Chondrocyte (in vitro differentiated cells): ENCODE results near the gene BARHL1. TPM values are rescaled to one million over a fixed set of nuclear protein-coding genes. Genes with fewer than 3 reads are reported as not detected.
A peak's percentile ranks its signal among the peaks of the same experiment; 100 is the strongest.

ENCODE experiments used
- DNase-seq: peaks from one replicate; pipeline ENCODE4 v3.0.0; 2021; ENCODE audit warnings: mixed read lengths, low spot score
- H3K27ac Mint-ChIP-seq: one replicate; pipeline ENCODE4 v1.8.0; 2021; ENCODE audit warnings: mild to moderate bottlenecking, moderate library complexity, mixed read lengths; ENCODE audit not compliant: unreplicated experiment
- H3K27me3 Mint-ChIP-seq: 2 replicates; pipeline ENCODE4 v1.8.0; 2021; ENCODE audit warnings: low read depth, mixed read lengths
- H3K36me3 Mint-ChIP-seq: 2 replicates; pipeline ENCODE4 v1.8.0; 2021; ENCODE audit warnings: low read depth, mixed read lengths
- H3K4me1 Mint-ChIP-seq: 2 replicates; pipeline ENCODE4 v1.8.0; 2021; ENCODE audit warnings: low read depth, mild to moderate bottlenecking, mixed read lengths
- H3K4me3 Mint-ChIP-seq: one replicate; pipeline ENCODE4 v1.8.0; 2021; ENCODE audit warnings: mild to moderate bottlenecking, moderate library complexity, mixed read lengths; ENCODE audit not compliant: unreplicated experiment
- H3K9me3 Mint-ChIP-seq: 2 replicates; pipeline ENCODE4 v1.8.0; 2021; ENCODE audit warnings: low read depth, mixed read lengths
- total RNA-seq: library from RNA; stranded (reverse); gene quantifications from 3 replicates; pipeline ENCODE4 v1.2.1, GENCODE V29; 2021
- TF ChIP-seq, protein P1 (sequence below): fragments of 200-600 bp; sonication (generic); IDR thresholded peaks from 2 replicates; pipeline ENCODE4 v1.5.0; 2021; ENCODE audit warnings: antibody characterized with exemption, mild to moderate bottlenecking, moderate library complexity

Gene BARHL1
- total RNA-seq, 1 donor from 2014 or later: not detected

DNA sequence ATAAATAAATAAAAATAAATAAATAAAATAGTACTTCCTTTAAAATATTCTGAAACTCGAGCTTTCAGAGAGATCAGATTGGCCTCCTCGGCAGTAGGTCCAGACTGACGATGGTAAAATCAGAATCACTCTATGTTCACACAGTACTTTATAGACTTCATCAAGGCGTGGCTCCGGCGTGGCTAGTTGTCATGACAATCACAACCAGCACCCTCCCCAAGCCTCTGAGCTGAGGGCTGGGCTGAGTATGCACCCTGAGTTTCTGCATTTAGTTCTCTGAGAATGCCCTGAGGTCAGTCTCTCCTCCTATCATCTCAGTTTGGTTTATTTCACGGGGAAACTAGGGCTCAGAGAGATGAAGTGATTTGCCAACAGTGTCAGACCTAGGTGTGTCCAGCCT, 43.3 kb upstream of the BARHL1 start:
- Mint-ChIP-seq H3K36me3 (peaks cover 2% of the 10 kb centered on the region), H3K27me3 (no peaks in the 10 kb centered on the region), H3K4me1 (no peaks in the 10 kb centered on the region), H3K9me3 (peaks cover 11% of the 10 kb centered on the region), H3K4me3 (no peak overlapping the region), H3K27ac (no peak overlapping the region)
- TF ChIP-seq, protein P1, sequence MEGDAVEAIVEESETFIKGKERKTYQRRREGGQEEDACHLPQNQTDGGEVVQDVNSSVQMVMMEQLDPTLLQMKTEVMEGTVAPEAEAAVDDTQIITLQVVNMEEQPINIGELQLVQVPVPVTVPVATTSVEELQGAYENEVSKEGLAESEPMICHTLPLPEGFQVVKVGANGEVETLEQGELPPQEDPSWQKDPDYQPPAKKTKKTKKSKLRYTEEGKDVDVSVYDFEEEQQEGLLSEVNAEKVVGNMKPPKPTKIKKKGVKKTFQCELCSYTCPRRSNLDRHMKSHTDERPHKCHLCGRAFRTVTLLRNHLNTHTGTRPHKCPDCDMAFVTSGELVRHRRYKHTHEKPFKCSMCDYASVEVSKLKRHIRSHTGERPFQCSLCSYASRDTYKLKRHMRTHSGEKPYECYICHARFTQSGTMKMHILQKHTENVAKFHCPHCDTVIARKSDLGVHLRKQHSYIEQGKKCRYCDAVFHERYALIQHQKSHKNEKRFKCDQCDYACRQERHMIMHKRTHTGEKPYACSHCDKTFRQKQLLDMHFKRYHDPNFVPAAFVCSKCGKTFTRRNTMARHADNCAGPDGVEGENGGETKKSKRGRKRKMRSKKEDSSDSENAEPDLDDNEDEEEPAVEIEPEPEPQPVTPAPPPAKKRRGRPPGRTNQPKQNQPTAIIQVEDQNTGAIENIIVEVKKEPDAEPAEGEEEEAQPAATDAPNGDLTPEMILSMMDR: no peak
- DNase-seq: peak; percentile 65

- Mint-ChIP-seq H3K4me3 (no peak overlapping the region), H3K27me3 (no peaks in the 10 kb centered on the region), H3K36me3 (no peaks in the 10 kb centered on the region), H3K4me1 (peaks cover 3% of the 10 kb centered on the region), H3K27ac (no peak overlapping the region), H3K9me3 (peaks cover 3% of the 10 kb centered on the region)
- TF ChIP-seq, protein P1: no peak
- peak; percentile 54 for DNase-seq
Measured at GRCh38 chr9:132541051-132541450, 41.4 kb upstream of the BARHL1 start.

GRCh38 chr9:132541870-132542830, 40.3 kb upstream of the BARHL1 start:
- H3K4me1 Mint-ChIP-seq: peaks cover 11% of the 10 kb centered on the region
- TF ChIP-seq, protein P1: no peak
- no peaks in the 10 kb centered on the region for H3K27me3 Mint-ChIP-seq
- no peak overlapping the region for H3K27ac Mint-ChIP-seq
- no peaks in the 10 kb centered on the region for H3K36me3 Mint-ChIP-seq
- DNase-seq: peak; percentile 54
- no peak overlapping the region for H3K4me3 Mint-ChIP-seq
- no peaks in the 10 kb centered on the region for H3K9me3 Mint-ChIP-seq

- Mint-ChIP-seq H3K27me3 (no peaks in the 10 kb centered on the region), H3K4me3 (no peak overlapping the region), H3K27ac (no peak overlapping the region), H3K4me1 (peaks cover 12% of the 10 kb centered on the region), H3K9me3 (no peaks in the 10 kb centered on the region), H3K36me3 (no peaks in the 10 kb centered on the region)
- peak; percentile 79 for DNase-seq
- TF ChIP-seq, protein P1: no peak
Measured at GRCh38 chr9:132543251-132543650, 39.2 kb upstream of the BARHL1 start.

DNA sequence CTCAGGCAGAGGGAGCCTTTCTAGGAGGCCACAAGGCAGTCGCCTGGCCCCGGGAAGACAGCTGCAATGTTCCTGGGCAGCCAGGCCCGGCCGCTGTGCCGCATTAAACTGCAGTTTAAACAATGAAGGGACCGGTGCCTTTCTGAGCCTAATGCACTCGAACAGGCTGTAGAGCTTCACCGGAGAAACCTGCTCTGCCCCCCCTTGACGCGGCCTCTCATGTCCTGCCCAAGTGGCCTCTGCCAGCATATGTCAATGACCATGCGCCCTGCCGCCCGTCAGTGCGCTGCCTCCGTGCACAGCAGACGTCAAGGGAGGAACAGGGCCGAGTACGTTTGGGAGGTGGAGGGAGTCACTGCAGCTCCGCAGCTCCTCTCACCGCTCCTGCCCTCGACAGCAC, 38.4 kb upstream of the BARHL1 start:
- Mint-ChIP-seq H3K27me3 (no peaks in the 10 kb centered on the region), H3K4me1 (peaks cover 19% of the 10 kb centered on the region), H3K9me3 (no peaks in the 10 kb centered on the region), H3K4me3 (no peak overlapping the region), H3K27ac (no peak overlapping the region), H3K36me3 (no peaks in the 10 kb centered on the region)
- TF ChIP-seq, protein P1: no peak
- peak; percentile 77 for DNase-seq
